HG03457 (cell line): ENCODE data around the gene MINDY1.

Experiments
- ATAC-seq: cut with Tn5 transposase; IDR thresholded peaks from one replicate; pipeline ENCODE4 v1.9.1; 2021; ENCODE audit warnings: moderate number of reproducible peaks; ENCODE audit not compliant: unreplicated experiment

The MINDY1 gene, protein sequence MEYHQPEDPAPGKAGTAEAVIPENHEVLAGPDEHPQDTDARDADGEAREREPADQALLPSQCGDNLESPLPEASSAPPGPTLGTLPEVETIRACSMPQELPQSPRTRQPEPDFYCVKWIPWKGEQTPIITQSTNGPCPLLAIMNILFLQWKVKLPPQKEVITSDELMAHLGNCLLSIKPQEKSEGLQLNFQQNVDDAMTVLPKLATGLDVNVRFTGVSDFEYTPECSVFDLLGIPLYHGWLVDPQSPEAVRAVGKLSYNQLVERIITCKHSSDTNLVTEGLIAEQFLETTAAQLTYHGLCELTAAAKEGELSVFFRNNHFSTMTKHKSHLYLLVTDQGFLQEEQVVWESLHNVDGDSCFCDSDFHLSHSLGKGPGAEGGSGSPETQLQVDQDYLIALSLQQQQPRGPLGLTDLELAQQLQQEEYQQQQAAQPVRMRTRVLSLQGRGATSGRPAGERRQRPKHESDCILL

DNA sequence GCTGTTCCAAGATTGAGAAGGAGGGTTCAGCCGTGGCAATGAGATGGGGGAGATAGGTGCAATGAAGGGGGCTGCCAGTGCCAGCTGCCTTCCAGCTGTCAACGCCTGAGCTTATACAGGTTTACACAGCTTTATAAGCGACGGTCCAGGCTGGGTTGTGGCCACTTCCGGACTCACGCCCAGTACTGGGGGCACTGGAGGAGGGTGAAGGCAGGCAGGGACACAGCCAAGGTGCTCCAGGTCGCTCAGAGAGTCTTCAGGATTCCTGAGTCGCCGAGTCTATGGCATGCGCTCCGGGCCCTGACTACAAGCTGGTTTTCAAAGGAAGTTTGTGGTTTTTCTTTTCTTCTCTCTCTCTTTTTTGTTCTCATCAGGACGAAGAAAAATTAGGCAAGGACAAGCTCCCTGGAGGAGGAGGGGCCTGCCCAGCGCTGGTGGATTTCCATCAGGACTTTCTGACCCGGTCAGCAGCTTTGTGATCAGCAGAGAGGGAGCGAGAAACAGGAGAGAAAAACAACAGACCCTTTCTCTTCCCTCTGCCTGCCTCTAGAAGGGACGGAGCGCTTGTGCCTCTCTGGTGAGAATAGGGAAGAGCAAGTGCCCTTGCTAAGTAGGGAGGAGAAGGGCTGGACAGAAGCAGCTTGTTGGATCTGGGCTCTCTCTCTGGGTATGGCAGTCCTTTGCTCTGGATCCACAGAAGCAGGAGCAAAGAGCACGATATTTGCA lies at the start of gene MINDY1:
TSS of gene MINDY1 (minus strand) at position 576 of the 726 bp plus-strand sequence. CDS start 4,285 bp downstream, outside the sequence.
- no peak for ATAC-seq

DNA sequence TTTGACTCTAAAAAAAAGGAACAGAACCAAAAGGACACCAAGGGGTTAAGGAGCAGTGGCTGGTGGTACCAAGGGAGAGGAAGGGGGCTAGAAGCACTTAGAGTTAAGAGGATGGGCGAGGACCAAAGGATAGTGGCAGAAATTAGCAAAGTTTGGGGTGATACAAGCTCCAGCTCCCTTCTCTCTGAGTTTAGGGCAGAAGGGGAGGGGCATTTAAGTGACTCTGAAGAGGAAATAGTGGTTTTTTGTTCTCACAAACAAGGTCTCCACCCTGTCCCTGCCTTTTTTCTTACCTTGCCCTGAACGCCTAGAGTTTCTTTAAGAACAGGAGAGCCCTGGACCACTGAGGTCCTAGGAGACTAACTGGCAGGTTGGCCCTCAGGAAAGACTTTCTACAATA lies 49.4 kb upstream of the MINDY1 start:
- no peak for ATAC-seq

DNA sequence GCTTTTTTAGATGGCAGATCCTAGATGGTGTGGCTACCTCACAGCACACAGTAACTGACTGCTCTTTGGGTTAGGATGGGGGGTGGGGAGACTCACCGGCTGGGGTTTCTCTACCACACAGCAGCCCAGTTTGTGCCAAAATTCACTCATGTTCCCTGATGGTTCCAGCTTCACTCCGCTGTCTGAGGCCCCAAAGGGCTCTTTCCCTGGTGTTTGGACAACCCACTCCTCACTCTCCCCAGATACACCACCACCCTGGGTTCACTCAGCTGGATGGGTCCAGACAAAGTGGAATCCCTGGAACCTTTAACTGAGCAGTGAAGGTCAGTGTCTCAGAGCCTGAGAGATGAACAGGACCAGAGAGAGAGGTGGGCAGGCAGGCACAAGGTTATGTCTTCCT lies 48.9 kb upstream of the MINDY1 start:
- ATAC-seq, result no peak

DNA sequence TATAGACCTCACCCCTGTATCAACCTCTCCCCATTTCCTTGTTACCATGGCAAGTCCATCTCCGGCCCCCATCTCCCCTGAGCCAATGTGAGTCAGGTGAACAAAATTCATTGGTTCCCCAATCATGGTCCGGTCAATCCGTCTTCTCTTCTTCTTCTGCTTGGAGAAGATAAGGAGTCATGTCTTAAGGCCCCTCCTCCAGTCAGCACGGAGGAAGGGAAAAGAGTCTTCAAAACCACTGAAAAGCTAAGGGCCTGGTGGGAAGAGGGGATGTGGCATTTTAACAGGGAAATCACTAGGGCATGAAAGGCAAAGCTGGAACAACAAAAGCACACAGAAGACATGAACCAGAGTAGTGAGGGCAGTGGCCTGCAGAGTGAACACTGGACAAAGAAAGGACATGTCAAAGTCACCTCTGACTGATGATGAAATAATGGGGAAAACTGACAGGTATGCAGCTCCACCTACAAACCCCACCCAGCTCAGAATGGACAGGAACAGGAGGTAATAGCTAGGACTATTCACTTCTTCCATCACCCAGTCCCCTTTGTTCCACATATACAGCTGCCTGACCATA lies 48.4 kb upstream of the MINDY1 start:
- ATAC-seq, result no peak

DNA sequence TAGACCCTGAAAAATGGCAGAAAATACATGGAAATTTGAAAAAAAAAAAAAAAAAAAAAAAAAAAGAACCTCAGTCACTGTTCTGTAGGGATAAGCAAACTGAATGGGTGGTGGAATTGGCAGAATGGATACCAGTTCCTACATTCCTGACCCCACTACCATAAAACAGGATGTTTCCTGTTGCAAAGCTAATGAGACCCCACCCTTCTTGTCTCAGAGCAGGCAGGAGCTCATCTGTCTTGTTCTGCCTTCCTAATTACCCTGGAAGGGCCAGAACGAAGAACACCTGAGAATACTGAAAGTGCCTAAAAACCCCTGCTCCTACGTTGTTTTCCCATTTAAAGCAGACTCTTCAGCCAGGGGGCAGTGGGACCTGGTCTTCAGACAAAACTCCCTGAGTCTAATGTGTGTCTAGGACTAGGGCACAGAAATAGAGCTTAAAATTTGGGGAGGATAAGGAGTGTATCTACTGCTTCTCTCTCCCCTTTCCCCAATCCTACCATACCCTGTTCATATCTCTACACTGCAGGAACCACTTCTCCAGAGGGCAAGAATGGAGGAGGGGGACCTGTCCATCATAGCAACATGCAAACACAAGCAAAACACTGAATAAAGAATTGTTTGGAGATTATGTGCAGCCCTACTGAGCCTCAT lies 44.8 kb upstream of the MINDY1 start:
- no peak for ATAC-seq

DNA sequence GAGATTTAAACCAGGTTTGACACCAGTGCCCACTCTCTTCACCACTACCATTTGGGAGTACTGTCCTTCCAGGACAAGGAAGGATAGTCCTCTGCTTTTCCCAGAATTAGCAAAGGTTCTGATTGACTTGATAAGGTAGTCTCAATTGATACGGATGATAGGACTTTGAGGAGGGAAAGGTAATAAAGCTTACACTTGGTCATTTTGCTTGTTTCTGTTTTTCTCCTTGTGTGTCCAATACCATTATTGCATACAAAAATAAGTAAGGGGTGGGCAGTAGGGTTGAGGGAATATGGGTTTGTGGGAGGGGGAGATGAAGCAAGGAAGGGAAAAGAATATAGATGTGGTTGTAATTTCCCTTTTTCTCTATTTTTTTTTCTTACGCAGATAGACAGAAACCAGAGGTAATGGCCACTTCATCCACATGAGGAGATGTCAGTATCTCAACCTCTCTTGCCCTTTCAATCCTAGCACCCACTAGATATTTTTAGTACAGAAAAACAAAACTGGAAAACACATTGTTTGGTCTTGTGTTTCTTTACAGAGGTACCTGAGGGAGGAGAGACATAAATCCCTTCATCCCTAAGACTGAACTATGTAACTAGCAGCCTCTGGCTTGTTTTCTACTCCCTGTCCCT lies 43.5 kb upstream of the MINDY1 start:
- ATAC-seq, result no peak

DNA sequence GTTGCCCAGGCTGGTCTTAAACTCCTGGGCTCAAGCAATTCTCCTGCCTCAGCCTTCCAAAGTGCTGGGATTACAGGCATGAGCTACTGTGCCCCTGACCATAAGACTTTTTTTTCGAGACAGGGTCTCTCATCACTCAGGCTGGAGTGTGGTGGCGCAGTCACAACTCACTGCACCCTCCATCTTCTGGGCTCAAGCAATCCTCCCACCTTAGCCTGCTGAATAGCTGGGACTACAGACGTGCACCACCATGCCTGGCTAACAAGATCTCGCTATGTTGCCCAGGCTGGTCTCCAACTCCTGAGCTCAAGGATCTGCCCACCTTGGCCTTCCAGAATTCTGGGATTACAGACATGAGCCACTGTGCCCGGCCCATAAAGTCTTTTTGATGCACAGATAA lies 42.8 kb upstream of the MINDY1 start:
- ATAC-seq, result no peak

DNA sequence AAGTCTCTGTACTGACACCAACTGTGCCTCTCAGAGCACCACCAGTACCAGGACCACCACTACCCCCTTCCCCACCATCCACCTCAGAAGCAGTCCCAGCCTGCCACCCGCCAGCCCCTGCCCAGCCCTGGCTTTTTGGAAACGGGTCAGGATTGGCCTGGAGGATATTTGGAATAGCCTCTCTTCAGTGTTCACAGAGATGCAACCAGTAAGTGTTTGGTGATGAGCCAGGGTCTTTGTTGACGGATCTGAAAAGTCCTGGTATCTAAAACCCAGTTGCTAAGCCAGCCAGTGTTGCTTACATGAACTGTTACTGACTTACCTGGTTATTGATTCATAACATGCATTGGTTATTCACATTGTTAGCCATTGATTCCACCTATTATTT lies 41.9 kb upstream of the MINDY1 start:
- ATAC-seq, result no peak

DNA sequence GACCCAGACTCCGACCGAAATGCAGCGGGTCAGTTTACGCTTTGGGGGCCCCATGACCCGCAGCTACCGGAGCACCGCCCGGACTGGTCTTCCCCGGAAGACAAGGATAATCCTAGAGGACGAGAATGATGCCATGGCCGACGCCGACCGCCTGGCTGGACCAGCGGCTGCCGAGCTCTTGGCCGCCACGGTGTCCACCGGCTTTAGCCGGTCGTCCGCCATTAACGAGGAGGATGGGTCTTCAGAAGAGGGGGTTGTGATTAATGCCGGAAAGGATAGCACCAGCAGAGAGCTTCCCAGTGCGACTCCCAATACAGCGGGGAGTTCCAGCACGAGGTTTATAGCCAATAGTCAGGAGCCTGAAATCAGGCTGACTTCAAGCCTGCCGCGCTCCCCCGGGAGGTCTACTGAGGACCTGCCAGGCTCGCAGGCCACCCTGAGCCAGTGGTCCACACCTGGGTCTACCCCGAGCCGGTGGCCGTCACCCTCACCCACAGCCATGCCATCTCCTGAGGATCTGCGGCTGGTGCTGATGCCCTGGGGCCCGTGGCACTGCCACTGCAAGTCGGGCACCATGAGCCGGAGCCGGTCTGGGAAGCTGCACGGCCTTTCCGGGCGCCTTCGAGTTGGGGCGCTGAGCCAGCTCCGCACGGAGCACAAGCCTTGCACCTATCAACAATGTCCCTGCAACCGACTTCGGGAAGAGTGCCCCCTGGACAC lies 41.4 kb upstream of the MINDY1 start:
- peak; percentile 42 for ATAC-seq

DNA sequence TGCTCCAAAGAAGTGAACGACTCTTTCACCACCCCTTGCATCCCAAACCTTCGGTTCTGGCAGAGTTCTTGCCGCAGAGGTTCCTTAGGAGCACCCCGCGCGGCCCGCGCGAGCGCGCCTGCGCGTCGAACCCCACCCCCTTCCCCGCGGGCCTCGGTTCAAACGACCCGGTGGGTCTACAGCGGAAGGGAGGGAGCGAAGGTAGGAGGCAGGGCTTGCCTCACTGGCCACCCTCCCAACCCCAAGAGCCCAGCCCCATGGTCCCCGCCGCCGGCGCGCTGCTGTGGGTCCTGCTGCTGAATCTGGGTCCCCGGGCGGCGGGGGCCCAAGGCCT lies 40.9 kb upstream of the MINDY1 start, which contains the start of gene C1orf56:
TSS of gene C1orf56 (plus strand) at position 161 of the 334 bp plus-strand sequence. CDS start at position 258, 97 bp downstream.
- no peak for ATAC-seq

DNA sequence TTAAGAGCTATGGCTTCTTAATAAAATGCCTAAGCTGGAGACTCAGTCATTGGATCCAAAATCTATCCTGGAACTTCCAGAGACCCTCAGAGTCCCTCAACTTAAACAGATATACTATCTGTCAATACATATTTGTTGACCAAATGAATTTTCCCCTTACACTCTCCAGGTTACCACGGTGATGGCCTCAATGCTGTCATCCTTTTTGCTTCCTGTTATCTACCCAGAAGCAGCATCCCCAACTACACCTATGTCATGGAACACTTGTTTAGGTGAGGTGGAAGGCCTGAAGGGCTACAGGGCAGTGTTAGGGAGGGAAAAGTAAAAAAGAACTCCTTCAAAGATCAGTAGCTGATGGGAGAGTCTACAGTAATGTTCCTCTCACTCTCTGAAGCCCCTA lies 36.5 kb upstream of the MINDY1 start:
- no peak for ATAC-seq

DNA sequence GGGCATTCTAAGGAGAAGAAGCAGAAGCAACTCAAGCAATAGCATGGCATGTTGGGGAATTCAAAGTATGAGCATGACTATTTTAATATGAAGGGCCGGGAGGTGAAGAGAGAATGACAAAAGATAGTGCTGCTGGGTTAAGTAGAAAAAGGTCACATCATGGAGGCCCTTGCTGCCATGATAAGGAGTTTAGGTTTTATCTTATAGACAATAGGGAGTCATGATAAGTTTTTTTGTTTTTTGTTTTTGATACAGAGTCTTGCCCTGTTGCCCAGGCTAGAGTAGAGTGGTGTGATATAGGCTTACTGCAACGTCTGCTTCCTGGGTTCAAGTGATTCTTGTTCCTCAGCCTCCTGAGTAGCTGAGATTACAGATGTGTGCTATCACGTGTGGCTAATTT lies 32.8 kb upstream of the MINDY1 start:
- ATAC-seq, result no peak

DNA sequence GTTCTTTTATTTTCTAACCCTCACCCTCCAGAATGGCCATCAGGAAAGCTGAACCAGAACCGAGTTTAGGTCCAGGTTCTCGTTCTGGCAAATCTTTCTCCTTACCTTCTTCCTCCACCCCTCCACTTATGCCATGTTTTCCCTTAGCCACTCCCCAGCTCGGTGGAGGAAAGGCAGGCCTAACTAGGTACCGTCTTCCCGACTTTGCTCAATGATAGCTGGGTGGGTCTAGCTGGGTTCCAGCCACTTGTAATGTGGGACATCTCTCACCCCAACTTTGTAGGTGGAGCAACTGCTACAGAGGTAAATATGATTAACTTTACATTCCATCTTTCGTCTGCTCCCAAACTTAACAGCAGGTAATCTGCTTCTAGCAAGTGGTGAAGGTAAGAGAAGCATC lies 30.3 kb upstream of the MINDY1 start:
- ATAC-seq, result no peak

DNA sequence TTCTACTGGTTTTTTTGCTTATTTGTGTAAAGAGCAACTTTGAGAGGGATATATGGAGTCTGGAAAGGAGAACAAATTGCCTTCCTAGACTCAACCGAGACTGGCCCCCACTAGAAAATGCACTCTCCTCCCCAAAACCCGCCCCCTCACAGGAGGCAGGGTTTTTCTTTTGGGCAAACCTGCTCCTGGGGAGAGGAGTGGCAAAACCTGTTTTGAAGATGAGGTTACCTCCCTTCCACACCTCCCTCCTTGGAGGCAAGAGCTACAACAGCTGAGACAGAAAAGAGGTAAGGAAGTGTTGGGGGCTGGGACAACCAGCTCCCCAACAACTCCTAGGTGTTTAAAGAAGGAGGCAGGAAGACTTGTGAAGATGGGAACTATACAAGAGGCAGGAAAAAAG lies 29.7 kb upstream of the MINDY1 start, which contains the start of gene BNIPL:
TSS of gene BNIPL (plus strand) at position 231 of the 400 bp plus-strand sequence. CDS start at position 371, 140 bp downstream.
- ATAC-seq, result no peak

DNA sequence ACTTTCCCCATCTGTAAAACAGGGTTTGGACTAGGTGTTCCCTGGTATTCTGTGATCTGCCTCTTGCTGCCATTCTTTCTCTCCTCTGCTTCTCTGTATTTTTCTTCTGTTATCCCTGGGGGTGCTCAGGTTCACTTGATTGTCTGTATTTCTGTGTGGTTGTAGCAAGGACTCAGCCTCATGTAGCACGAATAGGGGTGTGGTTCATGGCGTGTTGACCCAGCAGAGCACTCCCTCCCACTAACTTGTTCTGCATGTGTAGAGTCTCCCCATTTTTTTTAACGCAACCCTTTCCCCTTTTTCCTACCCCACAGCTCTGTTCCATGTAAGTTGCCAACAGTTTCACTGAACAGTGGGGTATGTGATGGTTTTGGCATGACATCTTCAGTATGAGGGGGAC lies 28.5 kb upstream of the MINDY1 start:
- no peak for ATAC-seq

DNA sequence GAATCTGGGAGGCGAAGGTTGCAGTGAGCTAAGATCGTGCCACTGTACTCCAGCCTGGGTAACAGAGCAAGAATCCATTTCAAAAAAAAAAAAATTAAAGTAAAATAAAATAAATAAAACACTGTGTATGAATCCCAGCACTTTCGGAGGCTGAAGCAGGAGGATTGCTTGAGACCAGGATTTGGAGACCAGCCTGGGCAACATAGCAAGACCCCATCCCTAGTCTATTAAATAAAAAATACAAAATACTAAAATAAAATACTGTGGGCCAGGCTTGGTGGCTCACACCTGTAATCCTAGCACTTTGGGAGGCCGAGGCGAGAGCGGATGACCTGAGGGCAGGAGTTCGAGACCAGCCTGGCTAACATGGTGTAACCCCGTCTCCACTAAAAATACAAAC lies 25.5 kb upstream of the MINDY1 start:
- no peak for ATAC-seq

DNA sequence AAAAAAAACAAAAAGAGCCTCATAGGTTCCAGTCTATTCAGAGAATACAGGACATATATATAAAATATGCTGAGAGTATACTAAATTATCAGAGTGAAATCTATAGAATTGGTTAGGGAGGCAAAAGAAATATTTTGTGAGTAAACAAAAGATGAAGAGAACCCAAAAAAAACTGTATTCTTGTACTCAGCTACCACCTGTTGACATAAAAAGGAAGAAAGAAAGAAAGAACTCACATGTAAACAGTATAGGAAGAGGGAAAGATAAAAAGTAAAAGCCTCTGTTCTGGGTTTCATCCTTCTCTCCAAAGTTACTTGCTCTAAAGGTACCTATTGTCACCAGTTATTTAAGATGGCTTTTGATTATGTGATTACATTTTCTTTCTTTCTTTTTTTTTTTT lies 19.8 kb upstream of the MINDY1 start:
- ATAC-seq, result no peak

DNA sequence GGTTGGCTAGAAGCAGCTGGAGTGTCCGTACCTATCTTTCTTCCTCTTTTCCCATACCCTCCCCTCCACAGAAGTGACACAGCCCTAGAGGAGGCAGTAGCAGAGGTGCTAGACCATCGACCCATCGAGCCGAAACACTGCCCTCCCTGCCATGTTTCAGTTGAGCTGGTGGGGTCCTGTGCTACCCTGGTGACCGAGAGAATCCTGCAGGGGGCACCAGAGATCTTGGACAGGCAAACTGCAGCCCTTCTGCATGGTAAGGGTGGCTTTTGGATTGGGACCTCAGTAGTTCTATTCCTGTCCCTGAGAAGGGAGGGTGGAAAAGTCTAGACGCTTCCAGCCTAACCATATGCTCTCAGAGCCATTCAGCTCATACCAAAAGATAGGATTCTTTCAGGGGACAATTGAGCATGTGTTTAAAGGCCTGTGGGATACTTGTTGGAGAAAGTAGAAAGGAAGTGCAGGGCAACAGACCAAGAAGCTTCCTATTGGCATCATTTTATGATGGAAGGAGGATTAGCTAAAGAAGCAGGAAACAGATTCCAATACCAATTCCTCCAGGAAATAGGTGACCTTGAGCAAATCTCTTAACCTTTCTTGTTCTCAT lies 17.9 kb upstream of the MINDY1 start:
- no peak for ATAC-seq

DNA sequence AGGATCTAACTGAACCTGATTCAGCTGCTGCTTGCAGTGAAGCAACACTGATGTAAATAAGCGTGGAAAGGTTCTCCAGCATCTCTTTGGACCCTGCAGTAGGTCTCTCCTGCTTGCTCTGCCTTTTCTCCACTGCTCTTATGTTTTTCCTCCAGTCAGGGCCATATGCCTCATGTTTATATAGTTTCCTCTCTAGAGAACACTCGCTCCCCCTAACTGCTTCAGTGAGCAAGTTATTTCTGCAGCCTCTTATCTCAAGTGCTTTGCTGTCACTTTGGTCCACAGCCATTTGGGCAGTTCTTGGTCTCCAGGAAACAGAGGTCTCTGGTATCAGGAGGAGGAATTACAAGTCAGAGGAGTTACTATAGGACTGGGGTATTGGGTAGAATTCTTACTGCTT lies 6.8 kb upstream of the MINDY1 start:
- no peak for ATAC-seq
